K562 (cell line): ENCODE results near the gene SHB. TPM values are rescaled to one million over a fixed set of nuclear protein-coding genes. Genes with fewer than 3 reads are reported as not detected.

Experiments
- CREBBP ChIP-seq: IDR thresholded peaks from one replicate; pipeline ENCODE4 v1.6.1; 2012; ENCODE audit warnings: low read depth, mild to moderate bottlenecking, control low read depth, inconsistent platforms, low read length
- HCFC1 ChIP-seq: IDR thresholded peaks from 2 replicates; pipeline ENCODE4 v1.6.1; 2012; ENCODE audit warnings: low read depth, low read length, improper control_type of control experiment
- REST ChIP-seq, 2 experiments: fragments of 450-650 bp; formaldehyde crosslinking in 1 of 2; IDR thresholded peaks; 2 replicates each; pipeline versions ENCODE4 v1.4.0 to v1.6.1; 2014 to 2020; ENCODE audit warnings: mild to moderate bottlenecking in 2 of 2, borderline replicate concordance in 1 of 2, low read depth in 1 of 2
- USF1 ChIP-seq: sonication (generic); formaldehyde crosslinking; IDR thresholded peaks from 2 replicates; pipeline ENCODE4 v1.9.0; 2022; ENCODE audit warnings: mild to moderate bottlenecking, missing genetic modification reagents
- YY1 ChIP-seq, 3 experiments: IDR thresholded peaks; 2 replicates each; pipeline ENCODE4 v1.6.1; 2011; ENCODE audit warnings: low read length in 2 of 3, mild to moderate bottlenecking in 2 of 3, moderate library complexity in 2 of 3, borderline replicate concordance in 1 of 3, control low read depth in 1 of 3, low read depth in 1 of 3; ENCODE audit not compliant: insufficient read depth in 3 of 3, insufficient replicate concordance in 2 of 3, control insufficient read depth in 1 of 3, insufficient read length in 1 of 3; ENCODE audit errors: extremely low read depth in 1 of 3
- ZNF436 ChIP-seq: fragments of 250-450, 450-650 bp; sonication (Bioruptor Pico); formaldehyde crosslinking; IDR thresholded peaks from 2 replicates; pipeline ENCODE4 v1.7.0; 2020; ENCODE audit warnings: mild to moderate bottlenecking
- polyA plus RNA-seq, 8 experiments: library from polyadenylated mRNA; depleted of rRNA in 4 of 8; stranded (reverse) in 5 of 8; unstranded in 3 of 8; fragments of >200 nt; fragmentation: Nextera tagmentation in 2 of 8; fragmentation: Illumina TruSeq in 1 of 8; extraction: Ambion mirVana in 2 of 8; extraction: Trizol in 1 of 8; gene quantifications; 2 replicates each; pipeline versions ENCODE4 v1.2.1 to v1.2.3, GENCODE V29; 2011 to 2014; ENCODE audit warnings: inconsistent platforms in 1 of 8, missing spikeins in 1 of 8
- total RNA-seq, 7 experiments: library from RNA; depleted of rRNA in 6 of 7; stranded (reverse); fragments of >200 nt in 6 of 7; fragmentation: Illumina TruSeq in 2 of 7; extraction: Trizol in 2 of 7; gene quantifications; 2 replicates each; pipeline versions ENCODE4 v1.2.1 to v1.2.3, GENCODE V29; 2011 to 2021; ENCODE audit warnings: low replicate concordance in 1 of 7
- TF ChIP-seq, protein P1 (sequence below), 2 experiments: fragments of 450-650 bp; IDR thresholded peaks; 2 replicates each; pipeline ENCODE4 v1.6.1; 2018; ENCODE audit warnings: mild to moderate bottlenecking in 2 of 2, low read depth in 1 of 2; ENCODE audit not compliant: partially characterized antibody in 2 of 2

Gene SHB
- total and polyA plus RNA-seq, 9 of the 15 experiments (the other 6 are each of a cell fraction or from before 2014, with no cell fraction given): 0.78 to 16.0 (median 5.3) TPM

- TF ChIP-seq REST (IDR thresholded peaks at IDR 0.05; ENCODE audit: borderline replicate concordance) (peak; percentile 32; the same call in 1 of the 2 replicates), REST (CRISPR knock-in tag; IDR thresholded peaks at IDR 0.05; ENCODE audit: low read depth) (no peak), ZNF436 (CRISPR knock-in tag) (no peak), YY1 (IDR thresholded peaks at IDR 0.05; ENCODE audit: borderline replicate concordance in 1 of 3, control insufficient read depth in 1 of 3, extremely low read depth in 1 of 3, insufficient read depth in 3 of 3, insufficient read length in 1 of 3, insufficient replicate concordance in 2 of 3, low read depth in 1 of 3, low read length in 2 of 3) (peak in 1 of 3 experiments; percentile 18), CREBBP (no peak), USF1 (CRISPR knock-in tag) (peak; percentile 95), HCFC1 (peak; percentile 92)
- TF ChIP-seq, protein P1, sequence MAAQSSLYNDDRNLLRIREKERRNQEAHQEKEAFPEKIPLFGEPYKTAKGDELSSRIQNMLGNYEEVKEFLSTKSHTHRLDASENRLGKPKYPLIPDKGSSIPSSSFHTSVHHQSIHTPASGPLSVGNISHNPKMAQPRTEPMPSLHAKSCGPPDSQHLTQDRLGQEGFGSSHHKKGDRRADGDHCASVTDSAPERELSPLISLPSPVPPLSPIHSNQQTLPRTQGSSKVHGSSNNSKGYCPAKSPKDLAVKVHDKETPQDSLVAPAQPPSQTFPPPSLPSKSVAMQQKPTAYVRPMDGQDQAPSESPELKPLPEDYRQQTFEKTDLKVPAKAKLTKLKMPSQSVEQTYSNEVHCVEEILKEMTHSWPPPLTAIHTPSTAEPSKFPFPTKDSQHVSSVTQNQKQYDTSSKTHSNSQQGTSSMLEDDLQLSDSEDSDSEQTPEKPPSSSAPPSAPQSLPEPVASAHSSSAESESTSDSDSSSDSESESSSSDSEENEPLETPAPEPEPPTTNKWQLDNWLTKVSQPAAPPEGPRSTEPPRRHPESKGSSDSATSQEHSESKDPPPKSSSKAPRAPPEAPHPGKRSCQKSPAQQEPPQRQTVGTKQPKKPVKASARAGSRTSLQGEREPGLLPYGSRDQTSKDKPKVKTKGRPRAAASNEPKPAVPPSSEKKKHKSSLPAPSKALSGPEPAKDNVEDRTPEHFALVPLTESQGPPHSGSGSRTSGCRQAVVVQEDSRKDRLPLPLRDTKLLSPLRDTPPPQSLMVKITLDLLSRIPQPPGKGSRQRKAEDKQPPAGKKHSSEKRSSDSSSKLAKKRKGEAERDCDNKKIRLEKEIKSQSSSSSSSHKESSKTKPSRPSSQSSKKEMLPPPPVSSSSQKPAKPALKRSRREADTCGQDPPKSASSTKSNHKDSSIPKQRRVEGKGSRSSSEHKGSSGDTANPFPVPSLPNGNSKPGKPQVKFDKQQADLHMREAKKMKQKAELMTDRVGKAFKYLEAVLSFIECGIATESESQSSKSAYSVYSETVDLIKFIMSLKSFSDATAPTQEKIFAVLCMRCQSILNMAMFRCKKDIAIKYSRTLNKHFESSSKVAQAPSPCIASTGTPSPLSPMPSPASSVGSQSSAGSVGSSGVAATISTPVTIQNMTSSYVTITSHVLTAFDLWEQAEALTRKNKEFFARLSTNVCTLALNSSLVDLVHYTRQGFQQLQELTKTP (IDR thresholded peaks at IDR 0.05; ENCODE audit: low read depth in 1 of 2, partially characterized antibody in 2 of 2): peak in 1 of 2 experiments; percentile 50
- TF ChIP-seq, all 486 proteins: peak for 11
Observed at GRCh38 chr9:37920471-37921167, 148.4 kb downstream of the SHB start (continued).
